Loucy (cell line): ENCODE measurements around the gene SLC44A1.

ENCODE experiments used
- H2AFZ ChIP-seq: fragments of 200-600 bp; sonication (generic); 2 replicates; pipeline ENCODE4 v1.6.0; 2016; ENCODE audit warnings: antibody characterized with exemption, mild to moderate bottlenecking, low read length, moderate library complexity
- H3F3A ChIP-seq: fragments of 200-600 bp; 2 replicates; pipeline ENCODE4 v1.6.0; 2016; ENCODE audit warnings: antibody characterized with exemption, low read depth, mild to moderate bottlenecking
- H3K27me3 ChIP-seq: fragments of 200-600 bp; sonication (generic); 2 replicates; pipeline ENCODE4 v1.6.1; 2014; ENCODE audit warnings: low read length, mild to moderate bottlenecking; ENCODE audit not compliant: insufficient read depth, poor library complexity, severe bottlenecking
- H3K36me3 ChIP-seq: fragments of 200-600 bp; sonication (generic); 2 replicates; pipeline ENCODE4 v1.6.1; 2016; ENCODE audit warnings: low read length; ENCODE audit not compliant: insufficient read depth
- H3K4me1 ChIP-seq: fragments of 200-600 bp; sonication (generic); 2 replicates; pipeline ENCODE4 v1.5.1; 2014; ENCODE audit warnings: low read length, mild to moderate bottlenecking; ENCODE audit not compliant: insufficient read depth, poor library complexity, severe bottlenecking
- H3K4me2 ChIP-seq: fragments of 200-600 bp; sonication (generic); 2 replicates; pipeline ENCODE4 v1.6.0; 2014; ENCODE audit warnings: antibody characterized with exemption, low read length, low read depth, mild to moderate bottlenecking; ENCODE audit not compliant: poor library complexity, severe bottlenecking
- H3K4me3 ChIP-seq: fragments of 200-600 bp; sonication (generic); 2 replicates; pipeline ENCODE4 v1.5.1; 2014; ENCODE audit warnings: low read length, mild to moderate bottlenecking, mixed read lengths; ENCODE audit not compliant: poor library complexity, severe bottlenecking
- H3K79me2 ChIP-seq: fragments of 200-600 bp; sonication (generic); 2 replicates; pipeline ENCODE4 v1.6.1; 2014; ENCODE audit warnings: low read length; ENCODE audit not compliant: insufficient read depth
- H3K9ac ChIP-seq: fragments of 200-600 bp; sonication (generic); 2 replicates; pipeline ENCODE4 v1.6.0; 2014; ENCODE audit warnings: mild to moderate bottlenecking, low read depth, low read length, moderate library complexity; ENCODE audit not compliant: poor library complexity, severe bottlenecking
- H3K9me2 ChIP-seq: fragments of 200-600 bp; sonication (generic); replicated peaks from 2 replicates; pipeline ENCODE4 v1.6.1; 2016; ENCODE audit warnings: low read depth, low read length, mixed read lengths
- H3K9me3 ChIP-seq: fragments of 200-600 bp; sonication (generic); 2 replicates; pipeline ENCODE4 v1.6.1; 2014; ENCODE audit warnings: mild to moderate bottlenecking, antibody characterized with exemption, low read length, low read depth; ENCODE audit not compliant: insufficient read depth
- H4K20me1 ChIP-seq: fragments of 200-600 bp; sonication (generic); 2 replicates; pipeline ENCODE4 v1.6.0; 2014; ENCODE audit warnings: antibody characterized with exemption, low read length, mild to moderate bottlenecking; ENCODE audit not compliant: insufficient read depth, poor library complexity, severe bottlenecking
- EZH2phosphoT487 ChIP-seq: fragments of 200-600 bp; IDR thresholded peaks from 2 replicates; pipeline ENCODE4 v1.6.1; 2018; ENCODE audit warnings: antibody characterized with exemption, mild to moderate bottlenecking, moderate library complexity, borderline replicate concordance
- TF ChIP-seq, protein P1 (sequence below): fragments of 200-600 bp; sonication (generic); conservative IDR thresholded peaks from 2 replicates; pipeline ENCODE4 v1.5.1; 2014; ENCODE audit warnings: mild to moderate bottlenecking, antibody characterized with exemption, low read length

SLC44A1 gene

DNA sequence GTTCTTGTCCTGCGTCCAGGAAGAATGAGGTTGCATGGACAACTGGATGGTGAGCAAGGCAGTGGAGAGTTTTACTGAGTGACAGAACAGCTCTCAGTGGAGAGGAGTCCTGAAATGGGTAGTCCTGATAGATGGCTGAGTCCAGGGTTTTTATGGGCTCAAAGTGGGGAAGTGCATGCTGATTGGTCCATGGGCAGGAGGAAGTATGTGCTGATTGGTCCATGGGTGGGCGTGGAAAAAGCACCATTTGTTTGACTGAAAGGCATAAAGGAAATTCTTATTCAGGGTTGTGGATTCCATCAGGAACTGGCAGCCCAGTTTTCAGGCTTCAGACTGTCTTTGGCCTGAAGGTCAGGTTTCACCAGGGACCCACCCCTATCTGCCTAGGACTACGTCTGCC, 214.0 kb downstream of the SLC44A1 start:
- Histone ChIP-seq H3K9me3 (peaks cover 13% of the 10 kb centered on the region; the same call in 1 of the 2 replicates), H3K36me3 (no peaks in the 10 kb centered on the region), H3K4me2 (no peak overlapping the region), H3K79me2 (peaks cover 9% of the 10 kb centered on the region; the same call in 1 of the 2 replicates), H2AFZ (no peak overlapping the region), H3F3A (no peaks in the 10 kb centered on the region), H3K4me3 (no peak overlapping the region), H3K4me1 (peaks cover 4% of the 10 kb centered on the region), H3K9ac (no peak overlapping the region), H3K9me2 (no peaks in the 10 kb centered on the region), H4K20me1 (no peaks in the 10 kb centered on the region), H3K27me3 (no peaks in the 10 kb centered on the region)
- TF ChIP-seq, protein P1, sequence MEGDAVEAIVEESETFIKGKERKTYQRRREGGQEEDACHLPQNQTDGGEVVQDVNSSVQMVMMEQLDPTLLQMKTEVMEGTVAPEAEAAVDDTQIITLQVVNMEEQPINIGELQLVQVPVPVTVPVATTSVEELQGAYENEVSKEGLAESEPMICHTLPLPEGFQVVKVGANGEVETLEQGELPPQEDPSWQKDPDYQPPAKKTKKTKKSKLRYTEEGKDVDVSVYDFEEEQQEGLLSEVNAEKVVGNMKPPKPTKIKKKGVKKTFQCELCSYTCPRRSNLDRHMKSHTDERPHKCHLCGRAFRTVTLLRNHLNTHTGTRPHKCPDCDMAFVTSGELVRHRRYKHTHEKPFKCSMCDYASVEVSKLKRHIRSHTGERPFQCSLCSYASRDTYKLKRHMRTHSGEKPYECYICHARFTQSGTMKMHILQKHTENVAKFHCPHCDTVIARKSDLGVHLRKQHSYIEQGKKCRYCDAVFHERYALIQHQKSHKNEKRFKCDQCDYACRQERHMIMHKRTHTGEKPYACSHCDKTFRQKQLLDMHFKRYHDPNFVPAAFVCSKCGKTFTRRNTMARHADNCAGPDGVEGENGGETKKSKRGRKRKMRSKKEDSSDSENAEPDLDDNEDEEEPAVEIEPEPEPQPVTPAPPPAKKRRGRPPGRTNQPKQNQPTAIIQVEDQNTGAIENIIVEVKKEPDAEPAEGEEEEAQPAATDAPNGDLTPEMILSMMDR = no peak
- no peak for TF ChIP-seq EZH2phosphoT487

DNA sequence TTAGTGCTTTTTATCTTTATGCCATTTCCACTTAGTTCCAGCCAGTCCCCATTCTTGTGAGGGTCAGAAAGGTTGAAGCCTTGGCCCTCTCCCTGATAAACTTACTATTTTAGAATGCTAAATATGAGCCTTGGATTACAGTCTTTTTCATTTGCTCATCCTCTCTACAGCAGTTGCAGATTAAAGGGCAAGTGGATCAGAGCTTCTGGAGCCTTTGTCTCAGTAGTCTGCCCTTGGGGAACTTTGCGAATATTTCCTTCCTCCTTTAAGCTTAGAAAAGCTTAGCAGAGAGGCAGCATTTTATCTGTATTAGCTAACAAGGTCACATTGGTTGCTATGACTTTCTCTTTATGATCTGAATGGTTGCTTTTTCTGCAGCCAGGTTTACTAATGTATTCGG, 214.9 kb downstream of the SLC44A1 start:
- Histone ChIP-seq H3K9me2 (no peaks in the 10 kb centered on the region), H3K4me1 (peaks cover 3% of the 10 kb centered on the region), H3K36me3 (no peaks in the 10 kb centered on the region), H3K27me3 (no peaks in the 10 kb centered on the region), H3K9ac (no peak overlapping the region), H3K4me2 (no peak overlapping the region), H3K4me3 (no peak overlapping the region), H4K20me1 (no peaks in the 10 kb centered on the region), H3F3A (no peaks in the 10 kb centered on the region), H3K79me2 (peaks cover 9% of the 10 kb centered on the region; the same call in 1 of the 2 replicates), H3K9me3 (peaks cover 13% of the 10 kb centered on the region; the same call in 1 of the 2 replicates), H2AFZ (no peak overlapping the region)
- no peak for TF ChIP-seq EZH2phosphoT487
- TF ChIP-seq, protein P1 = no peak

DNA sequence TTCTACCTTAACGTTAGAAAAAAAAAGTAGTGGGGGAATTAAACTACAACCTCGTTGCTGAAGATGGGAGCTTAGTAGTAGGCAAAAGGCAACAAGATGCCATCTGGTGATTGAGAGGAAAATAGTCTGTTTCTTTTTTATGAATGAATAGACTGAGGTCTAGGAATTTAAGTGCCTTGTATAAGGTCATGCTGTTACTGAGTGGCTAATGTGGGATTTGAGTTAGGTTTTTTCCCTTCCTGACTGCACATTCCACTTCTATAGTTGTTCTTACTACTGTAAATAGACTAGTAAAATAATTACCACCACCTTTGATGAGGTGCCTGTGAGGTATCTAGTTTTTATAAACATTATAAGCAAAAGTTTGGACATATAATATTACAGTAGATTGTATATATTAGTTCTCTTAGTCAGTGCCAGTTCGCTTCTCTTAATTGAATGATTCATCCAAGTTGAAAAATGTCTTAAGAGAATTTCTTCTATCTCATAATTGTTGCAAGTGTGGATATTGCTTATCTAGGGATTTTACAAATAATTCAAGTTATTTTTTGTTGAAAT, 222.5 kb downstream of the SLC44A1 start:
- H3K9me2 ChIP-seq = no peaks in the 10 kb centered on the region
- peaks cover 20% of the 10 kb centered on the region; the same call in 1 of the 2 replicates for H3K36me3 ChIP-seq

More for the DNA sequence above, 222.5 kb downstream of the SLC44A1 start:
- H2AFZ ChIP-seq = no peak overlapping the region
- H3K4me3 ChIP-seq = no peak overlapping the region
- no peaks in the 10 kb centered on the region for H3F3A ChIP-seq
- no peak overlapping the region for H3K9ac ChIP-seq
- no peaks in the 10 kb centered on the region for H3K9me3 ChIP-seq
- no peaks in the 10 kb centered on the region for H4K20me1 ChIP-seq
- H3K79me2 ChIP-seq = no peaks in the 10 kb centered on the region
- no peak overlapping the region for H3K4me2 ChIP-seq
- TF ChIP-seq, protein P1 = no peak
- TF ChIP-seq EZH2phosphoT487 = no peak
- no peaks in the 10 kb centered on the region for H3K4me1 ChIP-seq
- no peaks in the 10 kb centered on the region for H3K27me3 ChIP-seq
